GM11168 (cell line): ENCODE measurements around the gene ESR1.

Experiments used
- in situ Hi-C: fragments of 300-500 bp; cut with MboI; formaldehyde crosslinking; loops from one replicate; pipeline ENCODE4 v1.12.0; 2022; ENCODE audit warnings: low sequenced_read_pairs; ENCODE audit not compliant: unreplicated experiment

ESR1 gene

DNA sequence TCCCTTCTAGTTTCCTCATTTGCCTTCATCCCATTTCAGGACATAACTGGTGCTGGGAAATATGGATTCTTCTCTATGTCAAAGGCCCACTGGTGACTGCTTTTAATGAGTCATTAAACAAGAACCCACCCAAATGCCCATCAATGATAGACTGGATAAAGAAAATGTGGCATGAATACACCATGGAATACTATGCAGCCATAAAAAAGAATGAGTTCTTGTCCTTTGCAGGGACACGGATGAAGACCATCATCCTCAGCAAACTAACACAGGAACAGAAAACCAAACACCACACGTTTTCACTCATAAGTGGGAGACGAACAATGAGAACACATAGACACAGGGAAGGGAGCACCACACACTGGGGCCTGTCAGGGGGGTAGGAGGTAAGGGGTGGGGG, 310.7 kb downstream of the ESR1 start:
- in situ Hi-C loops, result no loop called here

GRCh38 chr6:152118678-152119077, 311.2 kb downstream of the ESR1 start:
- in situ Hi-C loops, result no loop called here

GRCh38 chr6:152119831-152120230, 312.3 kb downstream of the ESR1 start:
- in situ Hi-C loops, result loop anchor here (10.0 kb wide), 1 partner anchor 445 kb away; no protein-coding TSS in a partner anchor

GRCh38 chr6:152121910-152122309, 314.4 kb downstream of the ESR1 start:
- in situ Hi-C loops, result loop anchor here (10.0 kb wide), 1 partner anchor 447 kb away; no protein-coding TSS in a partner anchor

DNA sequence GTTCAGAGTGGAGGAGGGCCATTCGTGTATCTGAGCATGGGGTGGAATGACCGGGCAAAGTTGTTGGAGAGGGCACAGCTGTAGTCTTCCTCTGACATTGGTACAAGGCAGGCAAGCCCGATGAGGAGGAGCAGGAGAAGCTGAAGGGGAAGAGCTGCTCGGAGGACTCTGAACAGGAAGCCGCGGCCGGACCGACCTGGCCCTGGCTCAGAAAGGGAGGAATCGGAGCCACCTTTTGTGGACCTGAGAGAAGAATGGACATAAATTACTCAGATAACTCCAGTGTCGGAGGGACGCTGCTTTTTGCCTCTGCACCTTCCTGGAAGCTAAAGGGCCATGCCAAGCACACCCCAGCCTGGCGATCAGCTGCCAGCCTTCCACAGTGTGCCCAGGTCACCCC, 315.0 kb downstream of the ESR1 start:
- in situ Hi-C loops, result loop anchor here (10.0 kb wide), 1 partner anchor 448 kb away; no protein-coding TSS in a partner anchor

GRCh38 chr6:152123076-152123475, 315.6 kb downstream of the ESR1 start:
- in situ Hi-C loops, result loop anchor here (10.0 kb wide), 1 partner anchor 448 kb away; no protein-coding TSS in a partner anchor

GRCh38 chr6:152124429-152125074, 317.1 kb downstream of the ESR1 start:
- in situ Hi-C loops, result loop anchor here (10.0 kb wide), 1 partner anchor 450 kb away; no protein-coding TSS in a partner anchor

GRCh38 chr6:152127432-152128165, 320.1 kb downstream of the ESR1 start:
- in situ Hi-C loops, result loop anchor here (10.0 kb wide), 1 partner anchor 453 kb away; no protein-coding TSS in a partner anchor

GRCh38 chr6:152129691-152130151, 322.2 kb downstream of the ESR1 start:
- in situ Hi-C loops, result loop anchor here (10.0 kb wide), 1 partner anchor 455 kb away; no protein-coding TSS in a partner anchor

GRCh38 chr6:152130441-152130840, 323.0 kb downstream of the ESR1 start:
- in situ Hi-C loops, result no loop called here

DNA sequence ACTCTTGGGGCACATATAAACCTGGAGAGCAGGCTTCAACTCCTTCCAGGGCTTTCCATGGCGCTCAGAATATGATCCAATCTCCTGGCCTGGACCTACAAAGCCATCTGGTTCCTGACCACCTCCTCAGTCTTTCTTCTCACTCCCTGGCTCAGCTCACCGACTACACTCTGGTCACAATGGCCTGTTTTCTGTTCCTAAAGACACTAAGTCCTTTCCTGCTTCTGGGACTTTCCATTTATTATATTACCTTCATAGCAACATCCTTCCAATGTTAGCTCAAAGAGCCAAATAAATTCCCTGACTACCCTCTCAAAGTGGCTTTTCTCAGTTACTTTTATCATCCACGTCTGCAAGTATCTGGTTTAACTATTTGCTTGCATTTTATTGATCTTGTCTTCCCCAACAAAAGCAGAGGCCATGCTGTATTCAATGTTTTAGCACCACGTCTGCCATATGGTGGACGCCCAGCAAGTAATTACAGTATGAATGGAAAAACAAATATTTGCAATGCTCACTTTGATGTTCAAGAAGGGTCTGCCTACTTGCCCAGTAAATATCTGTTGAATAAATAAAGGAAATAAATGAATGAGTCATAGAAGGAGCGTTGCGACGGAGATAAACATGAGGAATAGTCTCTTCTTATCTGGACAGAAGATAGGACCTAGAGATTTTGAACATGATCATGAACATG, 328.4 kb downstream of the ESR1 start:
- in situ Hi-C loops, result loop anchor here (5.0 kb wide), 1 partner anchor 369 kb away; no protein-coding TSS in a partner anchor

- in situ Hi-C loops, result loop anchor here (5.0 kb wide), 1 partner anchor 369 kb away; no protein-coding TSS in a partner anchor
Measured at GRCh38 chr6:152136449-152136825, 329.0 kb downstream of the ESR1 start.

GRCh38 chr6:152138344-152138743, 330.9 kb downstream of the ESR1 start:
- in situ Hi-C loops, result loop anchor here (5.0 kb wide), 1 partner anchor 371 kb away; no protein-coding TSS in a partner anchor

GRCh38 chr6:152142105-152142504, 334.6 kb downstream of the ESR1 start:
- in situ Hi-C loops, result no loop called here

GRCh38 chr6:152143359-152143758, 335.9 kb downstream of the ESR1 start:
- in situ Hi-C loops, result no loop called here

DNA sequence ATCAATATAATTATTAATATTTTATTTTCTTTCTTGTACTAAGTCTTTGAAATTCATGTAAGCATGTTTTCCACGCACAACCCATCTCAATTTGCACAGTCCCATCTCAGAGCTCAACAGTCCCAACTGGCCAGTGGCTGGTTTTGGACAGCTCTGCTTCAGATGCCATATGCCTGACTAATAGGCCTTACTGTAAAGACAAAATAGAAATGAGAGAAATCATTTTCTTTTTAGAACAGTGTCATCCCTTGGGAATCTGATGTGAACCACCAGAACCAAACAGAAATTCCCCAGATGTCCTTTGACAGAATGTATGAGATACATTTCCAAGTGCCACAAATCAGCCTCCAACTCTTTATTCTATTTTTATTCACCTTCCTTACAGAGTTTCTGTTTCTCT, 338.9 kb downstream of the ESR1 start:
- in situ Hi-C loops, result no loop called here

- in situ Hi-C loops, result no loop called here
Measured at GRCh38 chr6:152147269-152147668, 339.8 kb downstream of the ESR1 start.

DNA sequence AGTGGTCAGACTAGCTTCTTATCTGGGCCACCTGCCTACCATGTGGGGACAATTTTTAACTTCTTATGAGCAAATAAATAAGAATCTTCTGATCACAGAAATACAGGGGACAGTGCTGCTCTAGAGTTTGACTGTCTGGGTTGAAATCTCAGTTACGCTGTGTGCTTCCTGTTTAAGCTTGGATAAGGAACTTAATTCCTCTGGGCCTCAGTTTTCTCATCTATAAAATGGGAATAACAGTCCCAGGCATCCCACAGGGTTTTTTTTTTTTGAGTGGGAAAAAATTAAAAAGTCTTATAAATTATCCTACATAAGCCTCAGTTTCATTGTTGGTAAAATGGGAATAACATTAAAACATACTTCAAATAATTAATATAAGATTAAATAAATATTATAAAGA, 340.9 kb downstream of the ESR1 start:
- in situ Hi-C loops, result no loop called here

GRCh38 chr6:152150196-152150595, 342.7 kb downstream of the ESR1 start:
- in situ Hi-C loops, result no loop called here

DNA sequence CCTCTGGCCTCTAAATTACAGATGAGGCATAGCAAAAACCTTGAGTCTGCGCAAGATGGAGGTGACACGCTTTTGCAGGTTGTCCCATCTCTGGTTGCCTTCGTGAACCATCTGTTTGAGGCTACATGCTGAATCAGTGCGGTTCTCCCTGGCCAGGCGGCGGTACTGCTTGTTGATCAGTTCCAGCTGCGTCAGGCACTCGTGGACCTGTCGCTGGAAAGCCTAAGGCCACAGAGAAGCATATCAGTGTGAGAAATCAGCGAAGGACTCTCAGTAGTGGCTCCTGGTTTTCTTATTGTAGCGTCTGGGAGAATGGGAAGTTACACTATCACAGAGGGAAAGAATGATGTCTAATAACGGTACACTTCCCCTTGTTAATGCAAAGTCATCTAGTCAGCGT, 344.4 kb downstream of the ESR1 start:
- in situ Hi-C loops, result no loop called here
